BLaER1 treated with 17β-estradiol and CSF1 and Interleukin-3, amounts not matched to agents 10 nM and 100 nM (cell line): ENCODE measurements around the gene ITPKB.
A peak's percentile ranks its signal among the peaks of the same experiment; 100 is the strongest.

Experiments
- H3K27ac ChIP-seq, 11 experiments: shearing (Covaris generic); formaldehyde crosslinking; 2 replicates each; pipeline ENCODE4 v1.8.1; 2022
- H3K27me3 ChIP-seq, 11 experiments: shearing (Covaris generic); formaldehyde crosslinking; 2 replicates each; pipeline ENCODE4 v1.8.1; 2022
- H3K36me3 ChIP-seq, 11 experiments: shearing (Covaris generic); formaldehyde crosslinking; 2 replicates each; pipeline ENCODE4 v1.8.1; 2022
- H3K4me1 ChIP-seq, 10 experiments: shearing (Covaris generic); formaldehyde crosslinking; 2 replicates each; pipeline ENCODE4 v1.8.1; 2022
- H3K4me2 ChIP-seq, 11 experiments: shearing (Covaris generic); formaldehyde crosslinking; 2 replicates each; pipeline ENCODE4 v1.8.1; 2022
- H3K4me3 ChIP-seq, 10 experiments: shearing (Covaris generic); formaldehyde crosslinking; 2 replicates each; pipeline ENCODE4 v1.8.1; 2022
- H3K9ac ChIP-seq, 11 experiments: shearing (Covaris generic); formaldehyde crosslinking; 2 replicates each; pipeline ENCODE4 v1.8.1; 2022
- H3K9me3 ChIP-seq, 11 experiments: shearing (Covaris generic); formaldehyde crosslinking; replicated peaks in 1 of 11; 2 replicates each; pipeline ENCODE4 v1.8.1; 2022
- H4K20me1 ChIP-seq, 11 experiments: shearing (Covaris generic); formaldehyde crosslinking; 2 replicates each; pipeline ENCODE4 v1.8.1; 2022
- Cebpa-rat ChIP-seq, 11 experiments: shearing (Covaris generic); IDR thresholded peaks; 2 replicates each; pipeline ENCODE4 v1.8.1; 2022

Gene ITPKB

GRCh38 chr1:226662642-226663326 lies 76.3 kb downstream of the ITPKB start:
- H3K27ac ChIP-seq, result peak overlapping the region; percentile 71 to 88 (median 83)
- no peaks in the 10 kb centered on the region for H3K27me3 ChIP-seq
- H3K9me3 ChIP-seq, result no peaks in the 10 kb centered on the region
- no peaks in the 10 kb centered on the region for H3K36me3 ChIP-seq
- H4K20me1 ChIP-seq, result peaks cover 0 to 84% (median 34%) of the 10 kb centered on the region in 11 experiments; a peak in 14 of 22 replicates
- peak overlapping the region in 6 of 10 experiments; percentile 7 to 51 (median 31); a peak in 8 of 20 replicates for H3K4me3 ChIP-seq
- peak overlapping the region; percentile 76 to 96 (median 89) for H3K4me2 ChIP-seq
- TF ChIP-seq Cebpa-rat (IDR thresholded peaks at IDR 0.05), result peak in 9 of 11 experiments; percentile 16 to 98 (median 79); a peak in 17 of 22 replicates
- H3K4me1 ChIP-seq, result peaks cover 48 to 97% (median 48%) of the 10 kb centered on the region in 10 experiments
- H3K9ac ChIP-seq, result peak overlapping the region; percentile 47 to 81 (median 75); a peak in 21 of 22 replicates

GRCh38 chr1:226661965-226662364 lies 77.1 kb downstream of the ITPKB start:
- H3K27me3 ChIP-seq, result no peaks in the 10 kb centered on the region
- no peaks in the 10 kb centered on the region for H3K9me3 ChIP-seq
- peaks cover 0 to 76% (median 34%) of the 10 kb centered on the region in 11 experiments; a peak in 14 of 22 replicates for H4K20me1 ChIP-seq
- peaks cover 40 to 97% (median 40%) of the 10 kb centered on the region in 10 experiments for H3K4me1 ChIP-seq
- peak overlapping the region; percentile 71 to 88 (median 83) for H3K27ac ChIP-seq
- H3K4me3 ChIP-seq, result 0 out of 20 replicates have a peak overlapping the region, but pooled peaks of 1 of the 10 experiments have one; percentile 1
- no peak for TF ChIP-seq Cebpa-rat (IDR thresholded peaks at IDR 0.05)
- H3K9ac ChIP-seq, result peak overlapping the region; percentile 29 to 76 (median 70); a peak in 20 of 22 replicates
- no peaks in the 10 kb centered on the region for H3K36me3 ChIP-seq
- peak overlapping the region in 6 of 11 experiments; percentile 87 to 93 (median 88); a peak in 16 of 22 replicates for H3K4me2 ChIP-seq

GRCh38 chr1:226661271-226661670 lies 77.8 kb downstream of the ITPKB start:
- Histone ChIP-seq H3K27ac (peak overlapping the region; percentile 71 to 88 (median 83)), H3K4me2 (peak overlapping the region in 6 of 11 experiments; percentile 87 to 93 (median 88); a peak in 16 of 22 replicates), H3K9ac (peak overlapping the region; percentile 55 to 76 (median 71); a peak in 17 of 22 replicates), H4K20me1 (peaks cover 0 to 75% (median 30%) of the 10 kb centered on the region in 11 experiments; a peak in 14 of 22 replicates), H3K36me3 (no peaks in the 10 kb centered on the region), H3K4me3 (peak overlapping the region in 1 of 10 experiments; percentile 37; a peak in 3 of 20 replicates), H3K4me1 (peaks cover 33 to 97% (median 33%) of the 10 kb centered on the region in 10 experiments), H3K9me3 (no peaks in the 10 kb centered on the region), H3K27me3 (no peaks in the 10 kb centered on the region)
- TF ChIP-seq Cebpa-rat (IDR thresholded peaks at IDR 0.05), result no peak

GRCh38 chr1:226660410-226661182 lies 78.5 kb downstream of the ITPKB start:
- peaks cover 26 to 97% (median 26%) of the 10 kb centered on the region in 10 experiments for H3K4me1 ChIP-seq
- no peaks in the 10 kb centered on the region for H3K9me3 ChIP-seq
- no peak for TF ChIP-seq Cebpa-rat (IDR thresholded peaks at IDR 0.05)
- H3K27ac ChIP-seq, result peak overlapping the region; percentile 71 to 88 (median 83)
- no peaks in the 10 kb centered on the region for H3K27me3 ChIP-seq
- H4K20me1 ChIP-seq, result peaks cover 0 to 75% (median 30%) of the 10 kb centered on the region in 11 experiments; a peak in 15 of 22 replicates
- peak overlapping the region in 6 of 11 experiments; percentile 87 to 93 (median 88); a peak in 16 of 22 replicates for H3K4me2 ChIP-seq
- peak overlapping the region in 1 of 10 experiments; percentile 37; a peak in 5 of 20 replicates for H3K4me3 ChIP-seq
- no peaks in the 10 kb centered on the region for H3K36me3 ChIP-seq
- H3K9ac ChIP-seq, result peak overlapping the region; percentile 55 to 76 (median 71); a peak in 20 of 22 replicates

GRCh38 chr1:226659641-226660040 lies 79.4 kb downstream of the ITPKB start:
- no peak for TF ChIP-seq Cebpa-rat (IDR thresholded peaks at IDR 0.05)
- H3K4me2 ChIP-seq, result peak overlapping the region in 6 of 11 experiments; percentile 87 to 93 (median 88); a peak in 16 of 22 replicates
- peaks cover 17 to 97% (median 17%) of the 10 kb centered on the region in 10 experiments for H3K4me1 ChIP-seq
- H3K4me3 ChIP-seq, result no peak overlapping the region
- H3K27me3 ChIP-seq, result no peaks in the 10 kb centered on the region
- H3K27ac ChIP-seq, result peak overlapping the region in 4 of 11 experiments; percentile 83 to 87 (median 85); a peak in 7 of 22 replicates
- H3K36me3 ChIP-seq, result no peaks in the 10 kb centered on the region
- peaks cover 0 to 73% (median 26%) of the 10 kb centered on the region in 11 experiments; a peak in 16 of 22 replicates for H4K20me1 ChIP-seq
- peak overlapping the region in 3 of 11 experiments; percentile 75 to 76 (median 76); a peak in 7 of 22 replicates for H3K9ac ChIP-seq
- H3K9me3 ChIP-seq, result no peaks in the 10 kb centered on the region

GRCh38 chr1:226659136-226659535 lies 79.9 kb downstream of the ITPKB start:
- H3K36me3 ChIP-seq, result no peaks in the 10 kb centered on the region
- no peaks in the 10 kb centered on the region for H3K9me3 ChIP-seq
- H3K27ac ChIP-seq, result peak overlapping the region in 4 of 11 experiments; percentile 7 to 27 (median 26); a peak in 3 of 22 replicates
- H3K4me2 ChIP-seq, result peak overlapping the region in 5 of 11 experiments; percentile 48 to 93 (median 89); a peak in 14 of 22 replicates
- H3K4me1 ChIP-seq, result peaks cover 12 to 97% (median 12%) of the 10 kb centered on the region in 10 experiments
- no peak overlapping the region for H3K4me3 ChIP-seq
- no peaks in the 10 kb centered on the region for H3K27me3 ChIP-seq
- no peak for TF ChIP-seq Cebpa-rat (IDR thresholded peaks at IDR 0.05)
- peaks cover 0 to 68% (median 25%) of the 10 kb centered on the region in 11 experiments; a peak in 16 of 22 replicates for H4K20me1 ChIP-seq
- H3K9ac ChIP-seq, result no peak overlapping the region

- H3K27ac ChIP-seq, result peak overlapping the region in 4 of 11 experiments; percentile 7 to 27 (median 26); a peak in 3 of 22 replicates
- no peaks in the 10 kb centered on the region for H3K36me3 ChIP-seq
- peak overlapping the region in 1 of 11 experiments; percentile 16; a peak in 1 of 22 replicates for H3K9ac ChIP-seq
- H3K4me3 ChIP-seq, result no peak overlapping the region
- no peak for TF ChIP-seq Cebpa-rat (IDR thresholded peaks at IDR 0.05)
- peaks cover 0 to 63% (median 25%) of the 10 kb centered on the region in 11 experiments; a peak in 17 of 22 replicates for H4K20me1 ChIP-seq
- no peaks in the 10 kb centered on the region for H3K27me3 ChIP-seq
- no peaks in the 10 kb centered on the region for H3K9me3 ChIP-seq
- peaks cover 7 to 97% (median 7%) of the 10 kb centered on the region in 10 experiments for H3K4me1 ChIP-seq
- H3K4me2 ChIP-seq, result peak overlapping the region in 5 of 11 experiments; percentile 28 to 93 (median 88); a peak in 14 of 22 replicates
Observed at GRCh38 chr1:226658546-226659125, 80.4 kb downstream of the ITPKB start.
